A673 (cell line): ENCODE results near the gene CNTNAP4. TPM values are rescaled to one million over a fixed set of nuclear protein-coding genes. Genes with fewer than 3 reads are reported as not detected.

ENCODE experiments used
- BruUV-seq: library from RNA; stranded (reverse); fragments of 400-500 nt; replicated peaks from 2 replicates; lab custom pipeline; 2021; lab: Mats Ljungman, UMichigan
- CTCF ChIA-PET: fragments of 300-600 bp; sonication (Branson Sonifier 250); formaldehyde crosslinking; loops from one replicate; lab custom pipeline; 2022; ENCODE audit warnings: antibody characterized with exemption; lab: Charles Lee
- POLR2A ChIA-PET: fragments of 300-600 bp; sonication (Branson Sonifier 250); formaldehyde crosslinking; loops from one replicate; lab custom pipeline; 2022; ENCODE audit warnings: antibody characterized with exemption; ENCODE audit not compliant: low non-redundant PET; lab: Charles Lee
- DNase-seq: peaks from one replicate; pipeline ENCODE4 v3.0.0-alpha.2; 2015; ENCODE audit warnings: low spot score
- H3K27ac ChIP-seq: fragments of 200-600 bp; sonication (generic); 2 replicates; pipeline ENCODE4 v1.5.1; 2016; ENCODE audit warnings: mixed run types, low read depth, mild to moderate bottlenecking, mixed read lengths, antibody characterized with exemption, low read length; ENCODE audit not compliant: poor library complexity, severe bottlenecking
- H3K27me3 ChIP-seq: fragments of 200-600 bp; sonication (generic); replicated peaks from 2 replicates; pipeline ENCODE4 v1.6.1; 2017; ENCODE audit warnings: mixed run types, low read depth, mild to moderate bottlenecking, mixed read lengths, antibody characterized with exemption, low read length; ENCODE audit not compliant: insufficient read depth, poor library complexity
- H3K36me3 ChIP-seq: fragments of 200-600 bp; sonication (generic); 2 replicates; pipeline ENCODE4 v1.6.1; 2016; ENCODE audit warnings: mixed run types, mild to moderate bottlenecking, mixed read lengths, antibody characterized with exemption, low read length; ENCODE audit not compliant: insufficient read depth, poor library complexity, severe bottlenecking
- H3K4me1 ChIP-seq: fragments of 200-600 bp; sonication (generic); 2 replicates; pipeline ENCODE4 v1.6.1; 2017; ENCODE audit warnings: mixed run types, mild to moderate bottlenecking, mixed read lengths, antibody characterized with exemption, low read length; ENCODE audit not compliant: insufficient read depth, poor library complexity, severe bottlenecking
- H3K4me3 ChIP-seq: fragments of 200-600 bp; sonication (generic); 2 replicates; pipeline ENCODE4 v1.5.1; 2016; ENCODE audit warnings: low read depth, mixed run types, mild to moderate bottlenecking, mixed read lengths, low read length; ENCODE audit not compliant: poor library complexity, severe bottlenecking
- H3K9me3 ChIP-seq: fragments of 200-600 bp; sonication (generic); 2 replicates; pipeline ENCODE4 v1.6.1; 2016; ENCODE audit warnings: mixed run types, low read depth, mild to moderate bottlenecking, mixed read lengths, antibody characterized with exemption, low read length; ENCODE audit not compliant: poor library complexity, severe bottlenecking
- EZH2 ChIP-seq: fragments of 200-600 bp; sonication (generic); IDR thresholded peaks from 2 replicates; pipeline ENCODE4 v1.6.1; 2017; ENCODE audit warnings: borderline replicate concordance, low read depth, mild to moderate bottlenecking, mixed read lengths, antibody characterized with exemption, low read length; ENCODE audit not compliant: poor library complexity, severe bottlenecking
- intact Hi-C: fragments of 100-400 bp; cut with micrococcal nuclease; formaldehyde crosslinking; loops from one replicate; pipeline ENCODE4 v1.10.0; 2022; ENCODE audit not compliant: unreplicated experiment
- total RNA-seq: library from RNA; stranded (reverse); gene quantifications from 2 replicates; pipeline ENCODE4 v1.2.3, GENCODE V29; 2021
- TF ChIP-seq, protein P1 (sequence below): fragments of 300-800, 200-600 bp; sonication (generic); conservative IDR thresholded peaks from 2 replicates; pipeline ENCODE4 v1.5.1; 2017; ENCODE audit warnings: low read depth, mild to moderate bottlenecking, antibody characterized with exemption, low read length, moderate library complexity, mixed read lengths

The CNTNAP4 gene
- total RNA-seq, 1 experiment from 2014 or later: not detected

DNA sequence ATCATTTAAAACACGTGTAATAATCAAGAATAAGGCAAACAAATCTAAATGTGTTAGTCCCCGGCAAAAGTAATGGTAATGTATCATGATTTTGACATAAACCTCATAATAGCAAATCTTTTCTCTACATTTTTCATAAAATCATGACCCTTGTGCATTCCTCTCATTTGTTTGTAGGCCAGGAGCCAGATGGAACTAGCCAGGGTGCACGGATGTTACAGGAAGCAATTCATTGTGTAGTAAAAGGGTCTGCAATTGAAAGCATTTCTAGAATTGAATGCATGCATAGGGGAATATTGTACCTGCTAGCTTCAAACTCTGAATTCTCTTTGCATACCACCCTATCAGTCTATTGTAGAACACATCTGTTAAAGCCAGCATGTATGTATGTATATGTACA lies 66.6 kb downstream of the CNTNAP4 start:
- no peak for DNase-seq
- ChIA-PET POLR2A (no interaction called here), CTCF (no interaction called here)

DNA sequence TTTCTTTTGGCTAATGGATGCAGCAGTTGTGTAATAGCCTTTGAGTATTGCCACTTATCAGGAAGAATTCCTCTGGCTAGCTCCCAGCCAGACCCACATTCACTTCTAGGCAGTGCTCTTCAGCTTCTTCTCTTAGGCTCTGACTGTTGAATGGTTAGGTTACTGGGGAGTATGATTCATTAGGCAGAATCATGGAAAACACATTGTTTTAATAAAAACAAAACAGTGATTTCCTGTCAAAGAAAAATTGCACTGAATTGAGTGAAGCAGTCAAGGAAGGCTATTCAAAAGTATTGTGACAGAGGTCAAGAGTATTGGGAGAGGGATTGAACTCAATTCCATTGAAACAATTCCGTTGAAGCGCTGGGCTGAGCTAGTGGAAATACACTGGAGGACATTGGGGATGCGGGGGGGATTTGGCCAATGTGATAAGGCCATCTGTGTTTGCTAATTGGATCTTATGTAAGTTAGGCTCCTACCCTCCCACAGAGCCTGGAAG lies 68.0 kb downstream of the CNTNAP4 start:
- no peak for DNase-seq
- Histone ChIP-seq H3K4me3 (no peak overlapping the region), H3K9me3 (no peaks in the 10 kb centered on the region), H3K27me3 (peaks cover 5% of the 10 kb centered on the region), H3K27ac (no peak overlapping the region), H3K36me3 (no peaks in the 10 kb centered on the region), H3K4me1 (no peaks in the 10 kb centered on the region)
- CTCF ChIA-PET: no interaction called here
- POLR2A ChIA-PET: no interaction called here
- no peak for TF ChIP-seq EZH2
- TF ChIP-seq, protein P1, sequence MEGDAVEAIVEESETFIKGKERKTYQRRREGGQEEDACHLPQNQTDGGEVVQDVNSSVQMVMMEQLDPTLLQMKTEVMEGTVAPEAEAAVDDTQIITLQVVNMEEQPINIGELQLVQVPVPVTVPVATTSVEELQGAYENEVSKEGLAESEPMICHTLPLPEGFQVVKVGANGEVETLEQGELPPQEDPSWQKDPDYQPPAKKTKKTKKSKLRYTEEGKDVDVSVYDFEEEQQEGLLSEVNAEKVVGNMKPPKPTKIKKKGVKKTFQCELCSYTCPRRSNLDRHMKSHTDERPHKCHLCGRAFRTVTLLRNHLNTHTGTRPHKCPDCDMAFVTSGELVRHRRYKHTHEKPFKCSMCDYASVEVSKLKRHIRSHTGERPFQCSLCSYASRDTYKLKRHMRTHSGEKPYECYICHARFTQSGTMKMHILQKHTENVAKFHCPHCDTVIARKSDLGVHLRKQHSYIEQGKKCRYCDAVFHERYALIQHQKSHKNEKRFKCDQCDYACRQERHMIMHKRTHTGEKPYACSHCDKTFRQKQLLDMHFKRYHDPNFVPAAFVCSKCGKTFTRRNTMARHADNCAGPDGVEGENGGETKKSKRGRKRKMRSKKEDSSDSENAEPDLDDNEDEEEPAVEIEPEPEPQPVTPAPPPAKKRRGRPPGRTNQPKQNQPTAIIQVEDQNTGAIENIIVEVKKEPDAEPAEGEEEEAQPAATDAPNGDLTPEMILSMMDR: no peak
- BruUV-seq: no TSS peak
- intact Hi-C loops: no loop called here

More for the DNA sequence above, 66.6 kb downstream of the CNTNAP4 start:
- H3K27me3 ChIP-seq: peaks cover 4% of the 10 kb centered on the region
- H3K4me3 ChIP-seq: no peak overlapping the region
- intact Hi-C loops: no loop called here
- no peaks in the 10 kb centered on the region for H3K9me3 ChIP-seq
- no peaks in the 10 kb centered on the region for H3K4me1 ChIP-seq
- no peak for TF ChIP-seq EZH2
- TF ChIP-seq, protein P1: no peak
- no peak overlapping the region for H3K27ac ChIP-seq
- BruUV-seq: no TSS peak
- no peaks in the 10 kb centered on the region for H3K36me3 ChIP-seq

DNA sequence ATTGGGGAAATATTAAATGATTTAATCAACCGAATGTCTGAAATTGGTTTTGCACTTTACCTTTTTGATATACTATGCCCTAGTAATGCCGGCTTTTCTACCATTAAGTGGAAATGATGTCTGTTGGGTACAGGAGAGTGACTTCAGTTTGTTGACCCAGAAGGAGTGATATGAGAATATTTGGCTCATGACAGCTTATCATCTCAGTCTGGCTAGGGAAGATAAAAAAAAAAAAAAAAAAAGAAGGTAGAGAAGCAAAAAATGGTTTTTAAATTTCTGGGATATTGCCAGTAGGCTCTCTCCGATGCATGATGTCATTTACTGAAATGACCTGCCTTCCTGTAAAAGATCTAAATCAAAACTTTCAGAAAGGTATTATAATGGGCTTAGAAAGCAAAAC lies 69.0 kb downstream of the CNTNAP4 start:
- ChIA-PET CTCF (no interaction called here), POLR2A (no interaction called here)
- DNase-seq: no peak
- no TSS peak for BruUV-seq
- Histone ChIP-seq H3K27ac (no peak overlapping the region), H3K4me3 (no peak overlapping the region), H3K27me3 (peaks cover 15% of the 10 kb centered on the region), H3K36me3 (no peaks in the 10 kb centered on the region), H3K4me1 (no peaks in the 10 kb centered on the region), H3K9me3 (no peaks in the 10 kb centered on the region)
- TF ChIP-seq, protein P1: no peak
- no peak for TF ChIP-seq EZH2
- intact Hi-C loops: no loop called here
